ENCODE measurements around the gene PCNX2. TPM values are rescaled to one million over a fixed set of nuclear protein-coding genes. Genes with fewer than 3 reads are reported as not detected.

PCNX2 gene
- polyA plus RNA-seq, 1 donor (not counting 4 experiments of a cell fraction or from before 2014, with no cell fraction given): 18.0 TPM

GRCh38 chr1:233217832-233218231, 77.7 kb downstream of the PCNX2 start:
- Histone ChIP-seq H4K20me1 (ENCODE audit: control insufficient read depth, extremely low read depth, insufficient read depth, low read length) (no peaks in the 10 kb centered on the region), H3K9ac (ENCODE audit: control insufficient read depth, extremely low read depth, insufficient read depth, low read length) (no peak overlapping the region), H3K79me2 (ENCODE audit: control insufficient read depth, insufficient read depth, low read length) (no peaks in the 10 kb centered on the region), H3K36me3 (ENCODE audit: control insufficient read depth in 2 of 2, extremely low read depth in 1 of 2, insufficient read depth in 2 of 2, low read length in 2 of 2) (peaks cover 3 to 16% of the 10 kb centered on the region in 2 experiments), H2AFZ (ENCODE audit: control insufficient read depth, low read length) (no peak overlapping the region), H3K27me3 (ENCODE audit: control insufficient read depth, extremely low read depth, insufficient read depth, low read length) (no peaks in the 10 kb centered on the region), H3K27ac (ENCODE audit: control insufficient read depth, insufficient read depth, low read length) (no peak overlapping the region), H3K4me1 (ENCODE audit: control insufficient read depth, extremely low read depth, insufficient read depth, low read length) (no peaks in the 10 kb centered on the region), H3K9me3 (ENCODE audit: control insufficient read depth, low read depth, low read length) (no peaks in the 10 kb centered on the region), H3K4me3 (ENCODE audit: control insufficient read depth in 2 of 3, extremely low read depth in 1 of 3, insufficient read depth in 2 of 3, low read depth in 1 of 3, low read length in 3 of 3) (no peak overlapping the region), H3K4me2 (ENCODE audit: control insufficient read depth, extremely low read depth, insufficient read depth, low read depth, low read length) (no peak overlapping the region), H3K9me1 (ENCODE audit: control insufficient read depth, extremely low read depth, insufficient read depth, low read length) (no peaks in the 10 kb centered on the region)
- DNase-seq (ENCODE audit: low read depth, low spot score) (no peak), FAIRE-seq (no peak)
- TF ChIP-seq EZH2 (IDR thresholded peaks at IDR 0.05; ENCODE audit: low read length): no peak
- no peak for TF ChIP-seq CTCF (optimal IDR thresholded peaks at IDR 0.05 in 1 of 3, IDR thresholded peaks at IDR 0.05 in 1 of 3, conservative IDR thresholded peaks at IDR 0.05 in 1 of 3; ENCODE audit: extremely low read depth in 1 of 3, insufficient read depth in 2 of 3, low read length in 3 of 3)
- dilution Hi-C loops (cut with MboI; ENCODE audit: extremely low pct_ligation_motif_present, low sequenced_read_pairs): no loop called here

GRCh38 chr1:233216009-233216408, 79.5 kb downstream of the PCNX2 start:
- H3K9me3 ChIP-seq (ENCODE audit: control insufficient read depth, low read depth, low read length): no peaks in the 10 kb centered on the region
- FAIRE-seq (no peak), DNase-seq (ENCODE audit: low read depth, low spot score) (no peak)
- H3K9ac ChIP-seq (ENCODE audit: control insufficient read depth, extremely low read depth, insufficient read depth, low read length): no peak overlapping the region
- H3K27me3 ChIP-seq (ENCODE audit: control insufficient read depth, extremely low read depth, insufficient read depth, low read length): no peaks in the 10 kb centered on the region
- dilution Hi-C loops (cut with MboI; ENCODE audit: extremely low pct_ligation_motif_present, low sequenced_read_pairs): no loop called here
- H3K4me1 ChIP-seq (ENCODE audit: control insufficient read depth, extremely low read depth, insufficient read depth, low read length): no peaks in the 10 kb centered on the region
- H3K9me1 ChIP-seq (ENCODE audit: control insufficient read depth, extremely low read depth, insufficient read depth, low read length): no peaks in the 10 kb centered on the region
- no peak overlapping the region for H2AFZ ChIP-seq (ENCODE audit: control insufficient read depth, low read length)
- H3K36me3 ChIP-seq (ENCODE audit: control insufficient read depth in 2 of 2, extremely low read depth in 1 of 2, insufficient read depth in 2 of 2, low read length in 2 of 2): peaks cover 9 to 13% of the 10 kb centered on the region in 2 experiments
- H3K27ac ChIP-seq (ENCODE audit: control insufficient read depth, insufficient read depth, low read length): no peak overlapping the region
- H3K4me2 ChIP-seq (ENCODE audit: control insufficient read depth, extremely low read depth, insufficient read depth, low read depth, low read length): no peak overlapping the region
- no peaks in the 10 kb centered on the region for H3K79me2 ChIP-seq (ENCODE audit: control insufficient read depth, insufficient read depth, low read length)
- H4K20me1 ChIP-seq (ENCODE audit: control insufficient read depth, extremely low read depth, insufficient read depth, low read length): no peaks in the 10 kb centered on the region
- TF ChIP-seq EZH2 (IDR thresholded peaks at IDR 0.05; ENCODE audit: low read length) (no peak), CTCF (optimal IDR thresholded peaks at IDR 0.05 in 1 of 3, IDR thresholded peaks at IDR 0.05 in 1 of 3, conservative IDR thresholded peaks at IDR 0.05 in 1 of 3; ENCODE audit: extremely low read depth in 1 of 3, insufficient read depth in 2 of 3, low read length in 3 of 3) (no peak)
- H3K4me3 ChIP-seq (ENCODE audit: control insufficient read depth in 2 of 3, extremely low read depth in 1 of 3, insufficient read depth in 2 of 3, low read depth in 1 of 3, low read length in 3 of 3): no peak overlapping the region
